C4-2B (cell line): ENCODE measurements around the gene RSPH6A.

Experiments used
- CTCF ChIP-seq: fragments of 450-650 bp; conservative IDR thresholded peaks from 2 replicates; pipeline ENCODE4 v1.5.1; 2017; ENCODE audit warnings: mild to moderate bottlenecking
- ZFX ChIP-seq: fragments of 450-650 bp; IDR thresholded peaks from 2 replicates; pipeline ENCODE4 v1.6.1; 2017

GRCh38 chr19:45782820-45783785 is 32.0 kb downstream of the RSPH6A start:
- TF ChIP-seq CTCF (no peak), ZFX (no peak)
